Dendritic cell treated with granulocyte-macrophage colony-stimulating factor and Interleukin-4, amounts not matched to agents 40 ng/mL and 50 ng/mL, for 4 days (primary cell): ENCODE measurements around the gene ADTRP.

Source experiments
- H3K27ac Mint-ChIP-seq: one replicate; pipeline ENCODE4 v1.8.0; 2022; ENCODE audit warnings: mild to moderate bottlenecking, mixed read lengths
- H3K27me3 Mint-ChIP-seq: one replicate; pipeline ENCODE4 v1.8.0; 2022; ENCODE audit warnings: mild to moderate bottlenecking, mixed read lengths
- H3K36me3 Mint-ChIP-seq: one replicate; pipeline ENCODE4 v1.8.0; 2022; ENCODE audit warnings: low read depth, mixed read lengths
- H3K4me1 Mint-ChIP-seq: one replicate; pipeline ENCODE4 v1.8.0; 2022; ENCODE audit warnings: low read depth, mixed read lengths
- H3K4me3 Mint-ChIP-seq: one replicate; pipeline ENCODE4 v1.8.0; 2022; ENCODE audit warnings: mild to moderate bottlenecking, moderate library complexity, mixed read lengths
- H3K9me3 Mint-ChIP-seq: one replicate; pipeline ENCODE4 v1.8.0; 2022; ENCODE audit warnings: mixed read lengths
- intact Hi-C: fragments of 100-400 bp; cut with micrococcal nuclease; formaldehyde crosslinking; loops from one replicate; pipeline ENCODE4 v1.15.0; 2022

ADTRP gene, protein sequence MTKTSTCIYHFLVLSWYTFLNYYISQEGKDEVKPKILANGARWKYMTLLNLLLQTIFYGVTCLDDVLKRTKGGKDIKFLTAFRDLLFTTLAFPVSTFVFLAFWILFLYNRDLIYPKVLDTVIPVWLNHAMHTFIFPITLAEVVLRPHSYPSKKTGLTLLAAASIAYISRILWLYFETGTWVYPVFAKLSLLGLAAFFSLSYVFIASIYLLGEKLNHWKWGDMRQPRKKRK

GRCh38 chr6:11778648-11779328 lies at the start of gene ADTRP:
TSS of gene ADTRP (minus strand) at chr6:11778803. CDS start at chr6:11778759, 44 bp downstream.
- no peaks in the 10 kb centered on the region for H3K9me3 Mint-ChIP-seq
- peaks cover 40% of the 10 kb centered on the region for H3K4me1 Mint-ChIP-seq
- H3K27me3 Mint-ChIP-seq, result no peaks in the 10 kb centered on the region
- peak within 1 kb of the TSS; percentile 43 for H3K27ac Mint-ChIP-seq
- H3K4me3 Mint-ChIP-seq, result no peak within 1 kb of the TSS
- H3K36me3 Mint-ChIP-seq, result no peaks in the 10 kb centered on the region
- intact Hi-C loops, result no loop called here

DNA sequence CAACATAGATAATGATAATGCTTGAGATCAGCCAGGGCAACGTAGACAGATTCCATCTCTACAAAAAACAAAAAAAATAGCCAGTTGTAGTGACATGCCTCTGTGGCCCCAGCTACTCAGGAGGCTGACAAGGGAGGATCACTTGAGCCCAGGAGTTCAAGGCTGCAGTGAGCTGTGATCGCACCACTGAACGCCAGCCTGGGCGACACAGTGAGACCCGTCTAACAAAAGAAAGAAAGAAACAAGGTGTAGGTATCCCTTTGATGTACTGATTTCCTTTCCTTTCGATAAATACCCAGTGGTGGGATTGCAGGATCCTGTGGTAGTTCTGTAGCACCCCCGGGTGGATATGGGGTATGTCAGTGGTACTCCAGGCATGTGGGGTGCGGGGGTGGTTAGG lies 48.2 kb upstream of the ADTRP start:
- peaks cover 4% of the 10 kb centered on the region for H3K9me3 Mint-ChIP-seq
- H3K36me3 Mint-ChIP-seq, result no peaks in the 10 kb centered on the region
- no peak overlapping the region for H3K4me3 Mint-ChIP-seq
- peaks cover 27% of the 10 kb centered on the region for H3K4me1 Mint-ChIP-seq
- intact Hi-C loops, result no loop called here
- H3K27ac Mint-ChIP-seq, result peak overlapping the region; percentile 60
- H3K27me3 Mint-ChIP-seq, result peaks cover 5% of the 10 kb centered on the region

DNA sequence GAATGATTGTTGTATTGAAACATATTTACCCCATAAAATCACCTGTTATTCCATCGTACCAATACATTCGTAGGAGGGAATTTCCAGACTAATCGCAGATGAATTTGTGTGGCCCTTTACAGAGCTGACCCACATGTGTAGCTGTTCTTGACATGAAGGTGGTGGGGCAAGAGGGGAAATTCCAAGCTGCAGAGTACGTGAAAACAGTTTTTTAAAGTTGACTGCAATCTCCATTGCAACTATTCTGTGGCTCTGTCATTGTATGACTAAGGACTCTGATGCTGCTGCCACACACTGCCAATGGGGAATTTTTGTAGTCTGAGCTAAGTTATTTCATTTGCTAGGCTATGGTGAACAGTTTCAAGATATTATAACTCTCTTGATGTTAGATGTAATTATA lies 46.4 kb upstream of the ADTRP start:
- Mint-ChIP-seq H3K9me3 (no peaks in the 10 kb centered on the region), H3K27ac (no peak overlapping the region), H3K4me1 (peaks cover 17% of the 10 kb centered on the region), H3K36me3 (no peaks in the 10 kb centered on the region), H3K27me3 (peaks cover 5% of the 10 kb centered on the region), H3K4me3 (no peak overlapping the region)
- intact Hi-C loops, result no loop called here

DNA sequence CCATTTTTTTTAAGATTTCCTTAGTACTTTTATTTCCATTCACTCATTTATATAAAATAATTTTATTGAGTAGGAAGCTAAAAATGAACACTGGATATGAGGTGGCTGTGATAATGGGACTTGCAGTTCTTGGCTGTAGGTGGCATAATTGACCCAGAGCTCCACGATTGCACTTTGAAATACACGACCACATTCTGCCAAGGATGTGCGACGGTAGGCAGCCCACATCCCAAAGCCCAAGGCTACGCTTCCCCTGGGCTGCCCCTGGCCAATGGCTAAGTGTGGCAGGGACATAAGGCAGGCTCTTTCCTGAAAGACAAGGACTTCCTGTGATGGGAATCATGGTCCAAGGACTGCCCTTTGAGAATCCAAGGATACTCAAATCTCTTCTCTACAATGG lies 43.7 kb upstream of the ADTRP start:
- Mint-ChIP-seq H3K9me3 (peaks cover 8% of the 10 kb centered on the region), H3K4me1 (peaks cover 2% of the 10 kb centered on the region), H3K27me3 (peaks cover 3% of the 10 kb centered on the region), H3K36me3 (no peaks in the 10 kb centered on the region), H3K4me3 (no peak overlapping the region), H3K27ac (no peak overlapping the region)
- intact Hi-C loops, result no loop called here

- intact Hi-C loops, result no loop called here
- Mint-ChIP-seq H3K36me3 (no peaks in the 10 kb centered on the region), H3K27ac (no peak overlapping the region), H3K9me3 (peaks cover 8% of the 10 kb centered on the region), H3K27me3 (peaks cover 2% of the 10 kb centered on the region), H3K4me3 (no peak overlapping the region), H3K4me1 (no peaks in the 10 kb centered on the region)
These were observed 43.2 kb upstream of the ADTRP start for GRCh38 chr6:11821781-11822180.

- no peaks in the 10 kb centered on the region for H3K4me1 Mint-ChIP-seq
These were observed 42.2 kb upstream of the ADTRP start for GRCh38 chr6:11820821-11821220.

DNA sequence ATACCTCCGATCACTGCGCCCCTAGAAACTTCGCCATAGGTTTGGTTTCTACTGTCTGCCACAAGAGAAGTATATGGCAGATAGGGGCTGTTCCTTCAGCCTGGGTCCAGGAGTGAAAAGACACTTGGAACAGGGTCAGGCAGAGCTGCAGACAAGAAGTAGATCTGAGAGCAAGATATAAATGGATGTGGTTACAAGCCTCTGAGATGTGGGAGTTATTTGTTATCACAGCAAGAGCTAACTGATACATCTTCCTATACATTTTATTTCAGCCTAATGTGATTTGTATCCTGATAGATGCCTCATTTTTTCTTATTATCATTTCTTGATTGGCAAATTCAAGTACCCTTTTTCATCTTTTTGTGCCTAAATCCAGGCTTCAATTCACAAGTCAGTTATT lies 40.9 kb upstream of the ADTRP start:
- H3K27me3 Mint-ChIP-seq, result peaks cover 2% of the 10 kb centered on the region
- H3K27ac Mint-ChIP-seq, result no peak overlapping the region
- intact Hi-C loops, result no loop called here
- no peaks in the 10 kb centered on the region for H3K36me3 Mint-ChIP-seq
- peaks cover under 1% of the 10 kb centered on the region for H3K4me1 Mint-ChIP-seq
- peaks cover 8% of the 10 kb centered on the region for H3K9me3 Mint-ChIP-seq
- no peak overlapping the region for H3K4me3 Mint-ChIP-seq

More at GRCh38 chr6:11820821-11821220, 42.2 kb upstream of the ADTRP start:
- Mint-ChIP-seq H3K36me3 (no peaks in the 10 kb centered on the region), H3K9me3 (peaks cover 8% of the 10 kb centered on the region), H3K4me3 (no peak overlapping the region), H3K27ac (no peak overlapping the region), H3K27me3 (peaks cover 2% of the 10 kb centered on the region)
- intact Hi-C loops, result no loop called here

DNA sequence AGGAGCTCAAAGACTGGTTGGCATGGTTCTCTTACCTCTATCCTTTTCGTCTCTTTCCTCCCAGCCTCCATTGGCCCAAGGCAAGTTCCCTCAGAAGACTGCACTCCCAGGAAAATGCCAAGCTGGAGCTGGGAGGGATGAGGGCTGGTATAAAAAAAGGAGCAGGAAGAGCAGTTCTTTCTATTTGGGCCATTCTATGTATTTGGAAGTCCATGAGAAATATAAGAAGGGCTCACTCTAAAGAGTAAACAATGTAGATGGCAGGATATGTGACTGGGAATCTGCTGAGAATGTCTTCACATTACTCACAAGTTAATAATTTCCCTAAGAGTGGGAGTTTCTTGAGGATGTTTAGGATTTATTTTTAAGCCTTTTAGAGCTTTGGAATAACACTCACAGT lies 36.6 kb upstream of the ADTRP start:
- Mint-ChIP-seq H3K27me3 (no peaks in the 10 kb centered on the region), H3K27ac (no peak overlapping the region), H3K4me3 (no peak overlapping the region), H3K36me3 (no peaks in the 10 kb centered on the region), H3K4me1 (peaks cover 9% of the 10 kb centered on the region), H3K9me3 (peaks cover 8% of the 10 kb centered on the region)
- intact Hi-C loops, result no loop called here

DNA sequence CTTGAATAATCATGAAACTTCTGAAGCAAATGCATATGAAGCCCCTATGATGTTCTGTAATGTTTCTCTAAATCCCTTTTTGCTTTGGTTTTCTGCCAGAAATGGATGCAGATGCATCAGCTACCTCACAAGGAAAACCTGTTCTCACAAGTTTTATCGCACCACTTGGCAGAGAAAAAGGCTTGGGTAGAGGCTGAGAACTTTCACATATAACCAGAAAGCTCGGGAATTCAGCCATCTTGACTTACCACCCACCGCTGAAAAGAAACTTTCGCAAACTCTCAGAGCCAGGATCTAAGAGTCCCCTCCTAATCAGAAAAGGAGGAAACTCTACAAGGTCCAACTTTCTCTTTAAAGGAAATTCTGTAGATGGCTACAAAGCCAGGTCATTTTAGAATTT lies 36.2 kb upstream of the ADTRP start:
- peaks cover 8% of the 10 kb centered on the region for H3K9me3 Mint-ChIP-seq
- H3K4me1 Mint-ChIP-seq, result peaks cover 9% of the 10 kb centered on the region
- H3K4me3 Mint-ChIP-seq, result no peak overlapping the region
- intact Hi-C loops, result no loop called here
- H3K27me3 Mint-ChIP-seq, result no peaks in the 10 kb centered on the region
- no peak overlapping the region for H3K27ac Mint-ChIP-seq
- H3K36me3 Mint-ChIP-seq, result no peaks in the 10 kb centered on the region

GRCh38 chr6:11814106-11814505 lies 35.5 kb upstream of the ADTRP start:
- Mint-ChIP-seq H3K4me3 (no peak overlapping the region), H3K27ac (peak overlapping the region; percentile 36), H3K4me1 (peaks cover 9% of the 10 kb centered on the region), H3K36me3 (no peaks in the 10 kb centered on the region), H3K9me3 (peaks cover under 1% of the 10 kb centered on the region), H3K27me3 (no peaks in the 10 kb centered on the region)
- intact Hi-C loops, result no loop called here

- Mint-ChIP-seq H3K27me3 (no peaks in the 10 kb centered on the region), H3K36me3 (no peaks in the 10 kb centered on the region), H3K4me3 (no peak overlapping the region), H3K4me1 (peaks cover 9% of the 10 kb centered on the region), H3K27ac (peak overlapping the region; percentile 36), H3K9me3 (no peaks in the 10 kb centered on the region)
- intact Hi-C loops, result no loop called here
These were observed 35.0 kb upstream of the ADTRP start for GRCh38 chr6:11813606-11814005.

DNA sequence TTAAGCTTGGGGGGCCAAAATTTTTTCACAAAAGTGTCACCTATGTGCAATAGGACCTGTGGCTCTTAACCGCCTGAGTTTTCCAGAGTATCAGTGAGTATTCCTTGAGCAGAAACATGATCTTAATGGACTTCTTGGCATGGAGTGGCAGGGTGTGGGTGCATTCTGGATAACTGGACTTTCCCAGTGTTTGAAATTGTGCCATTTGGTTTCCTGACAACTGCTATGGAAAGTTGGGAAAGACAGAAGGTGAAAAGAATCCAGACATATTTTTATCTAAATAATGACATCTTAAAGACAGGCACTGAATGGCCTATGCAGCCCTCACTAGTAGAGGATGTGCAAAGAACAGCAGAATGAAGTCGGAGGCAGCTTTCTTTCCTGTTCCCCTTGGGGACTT lies 34.3 kb upstream of the ADTRP start:
- H3K4me3 Mint-ChIP-seq, result no peak overlapping the region
- H3K9me3 Mint-ChIP-seq, result no peaks in the 10 kb centered on the region
- no peaks in the 10 kb centered on the region for H3K36me3 Mint-ChIP-seq
- no peaks in the 10 kb centered on the region for H3K27me3 Mint-ChIP-seq
- intact Hi-C loops, result no loop called here
- H3K4me1 Mint-ChIP-seq, result peaks cover 9% of the 10 kb centered on the region
- H3K27ac Mint-ChIP-seq, result no peak overlapping the region

DNA sequence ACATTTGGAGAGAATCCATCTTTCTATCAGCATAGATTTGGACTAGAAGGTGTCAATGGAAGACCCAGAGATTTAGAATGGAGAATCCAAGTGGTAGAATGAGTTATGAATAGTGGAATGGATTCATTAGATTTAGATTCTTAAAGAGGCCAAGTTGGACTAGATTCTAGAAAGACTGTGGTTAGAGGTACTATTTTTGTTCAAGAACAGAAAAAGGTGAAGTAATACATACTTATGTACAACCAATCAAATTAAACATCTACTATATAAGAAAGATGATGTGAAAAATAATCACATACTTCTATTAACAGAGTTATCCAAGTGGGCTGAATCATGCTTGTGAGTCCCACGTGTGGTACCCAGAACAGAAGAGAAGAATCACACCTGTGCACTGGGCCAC lies 33.8 kb upstream of the ADTRP start:
- no peaks in the 10 kb centered on the region for H3K9me3 Mint-ChIP-seq
- peaks cover 9% of the 10 kb centered on the region for H3K4me1 Mint-ChIP-seq
- H3K27me3 Mint-ChIP-seq, result no peaks in the 10 kb centered on the region
- no peaks in the 10 kb centered on the region for H3K36me3 Mint-ChIP-seq
- H3K4me3 Mint-ChIP-seq, result no peak overlapping the region
- intact Hi-C loops, result no loop called here
- no peak overlapping the region for H3K27ac Mint-ChIP-seq

DNA sequence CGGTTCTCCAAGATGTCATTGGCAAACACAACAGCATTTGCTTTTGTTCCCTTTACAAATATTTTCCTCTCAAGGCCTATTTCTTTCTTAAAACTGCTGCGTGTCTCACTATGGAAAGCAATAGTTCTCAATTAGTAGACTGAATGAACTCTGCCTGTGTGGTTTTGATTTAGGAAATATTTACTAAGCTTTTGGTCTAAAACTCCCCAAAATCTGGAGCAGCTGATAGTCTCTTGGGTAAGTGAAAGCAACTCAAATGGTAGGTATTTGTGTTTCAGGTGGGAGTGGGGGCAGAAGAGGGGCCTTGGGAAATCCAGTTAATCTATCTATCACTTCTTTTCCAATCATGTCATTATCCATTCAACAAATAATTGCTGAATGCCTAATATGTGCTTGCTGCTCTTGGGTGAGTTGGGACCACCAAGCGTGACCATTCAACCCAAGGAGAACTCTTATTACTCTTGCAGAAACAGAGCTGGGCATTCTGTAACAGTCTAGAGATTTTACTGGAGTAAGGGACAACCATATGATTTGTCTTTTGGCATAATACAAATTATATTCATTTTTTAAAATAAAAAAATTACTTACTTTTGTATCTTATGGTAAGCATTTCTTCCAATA lies 33.2 kb upstream of the ADTRP start:
- intact Hi-C loops, result no loop called here
- Mint-ChIP-seq H3K4me1 (peaks cover 13% of the 10 kb centered on the region), H3K4me3 (no peak overlapping the region), H3K9me3 (no peaks in the 10 kb centered on the region), H3K27ac (no peak overlapping the region), H3K36me3 (no peaks in the 10 kb centered on the region), H3K27me3 (no peaks in the 10 kb centered on the region)
